OCI-LY3 (cell line): ENCODE data around the gene AIPL1.
A peak's percentile ranks its signal among the peaks of the same experiment; 100 is the strongest.

Experiments used
- EZH2phosphoT487 ChIP-seq: fragments of 200-600 bp; shearing (Covaris generic); IDR thresholded peaks from 2 replicates; pipeline ENCODE4 v1.6.1; 2018; ENCODE audit warnings: antibody characterized with exemption, mixed run types, low read depth
- TF ChIP-seq, protein P1 (sequence below): fragments of 200-600, 300-600 bp; sonication (generic); IDR thresholded peaks from 2 replicates; pipeline ENCODE4 v1.5.1; 2014; ENCODE audit warnings: antibody characterized with exemption, low read length, low read depth

DNA sequence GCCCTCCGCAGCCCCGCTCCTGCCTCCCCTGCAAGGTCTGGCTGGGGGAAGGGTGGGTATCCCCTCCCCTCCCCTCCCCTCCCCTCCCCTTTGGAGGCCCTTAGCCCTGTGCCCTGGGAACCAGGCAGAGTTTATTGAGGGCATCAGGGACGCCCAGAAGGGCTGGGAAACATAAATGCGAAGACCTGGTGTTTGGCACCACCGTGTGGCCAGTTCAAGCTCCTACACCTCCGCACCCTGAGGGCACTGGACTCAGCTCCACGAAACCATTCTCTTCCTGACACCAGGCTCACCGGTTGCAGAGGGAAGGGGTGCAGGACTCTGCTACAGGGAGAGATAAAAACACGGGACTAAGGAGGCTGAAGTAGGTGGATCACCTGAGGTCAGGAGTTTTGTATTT lies 1.0 kb upstream of the AIPL1 start:
- TF ChIP-seq, protein P1, sequence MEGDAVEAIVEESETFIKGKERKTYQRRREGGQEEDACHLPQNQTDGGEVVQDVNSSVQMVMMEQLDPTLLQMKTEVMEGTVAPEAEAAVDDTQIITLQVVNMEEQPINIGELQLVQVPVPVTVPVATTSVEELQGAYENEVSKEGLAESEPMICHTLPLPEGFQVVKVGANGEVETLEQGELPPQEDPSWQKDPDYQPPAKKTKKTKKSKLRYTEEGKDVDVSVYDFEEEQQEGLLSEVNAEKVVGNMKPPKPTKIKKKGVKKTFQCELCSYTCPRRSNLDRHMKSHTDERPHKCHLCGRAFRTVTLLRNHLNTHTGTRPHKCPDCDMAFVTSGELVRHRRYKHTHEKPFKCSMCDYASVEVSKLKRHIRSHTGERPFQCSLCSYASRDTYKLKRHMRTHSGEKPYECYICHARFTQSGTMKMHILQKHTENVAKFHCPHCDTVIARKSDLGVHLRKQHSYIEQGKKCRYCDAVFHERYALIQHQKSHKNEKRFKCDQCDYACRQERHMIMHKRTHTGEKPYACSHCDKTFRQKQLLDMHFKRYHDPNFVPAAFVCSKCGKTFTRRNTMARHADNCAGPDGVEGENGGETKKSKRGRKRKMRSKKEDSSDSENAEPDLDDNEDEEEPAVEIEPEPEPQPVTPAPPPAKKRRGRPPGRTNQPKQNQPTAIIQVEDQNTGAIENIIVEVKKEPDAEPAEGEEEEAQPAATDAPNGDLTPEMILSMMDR = peak; percentile 59
- no peak for TF ChIP-seq EZH2phosphoT487
